Activated CD4-positive, alpha-beta T cell treated with anti-CD3 and anti-CD28 coated beads for 4 hours (primary cell): ENCODE results near the gene TMEM185B.
"Not testable (repeated sequence)": the region's sequence is repeated elsewhere in the genome, so short reads cannot be mapped to it uniquely, and the experiment has no call there.

ENCODE experiments used
- DNase-seq, 2 donors: peaks; one replicate each; pipeline ENCODE4 v3.0.0-alpha.2; 2020

The TMEM185B gene

DNA sequence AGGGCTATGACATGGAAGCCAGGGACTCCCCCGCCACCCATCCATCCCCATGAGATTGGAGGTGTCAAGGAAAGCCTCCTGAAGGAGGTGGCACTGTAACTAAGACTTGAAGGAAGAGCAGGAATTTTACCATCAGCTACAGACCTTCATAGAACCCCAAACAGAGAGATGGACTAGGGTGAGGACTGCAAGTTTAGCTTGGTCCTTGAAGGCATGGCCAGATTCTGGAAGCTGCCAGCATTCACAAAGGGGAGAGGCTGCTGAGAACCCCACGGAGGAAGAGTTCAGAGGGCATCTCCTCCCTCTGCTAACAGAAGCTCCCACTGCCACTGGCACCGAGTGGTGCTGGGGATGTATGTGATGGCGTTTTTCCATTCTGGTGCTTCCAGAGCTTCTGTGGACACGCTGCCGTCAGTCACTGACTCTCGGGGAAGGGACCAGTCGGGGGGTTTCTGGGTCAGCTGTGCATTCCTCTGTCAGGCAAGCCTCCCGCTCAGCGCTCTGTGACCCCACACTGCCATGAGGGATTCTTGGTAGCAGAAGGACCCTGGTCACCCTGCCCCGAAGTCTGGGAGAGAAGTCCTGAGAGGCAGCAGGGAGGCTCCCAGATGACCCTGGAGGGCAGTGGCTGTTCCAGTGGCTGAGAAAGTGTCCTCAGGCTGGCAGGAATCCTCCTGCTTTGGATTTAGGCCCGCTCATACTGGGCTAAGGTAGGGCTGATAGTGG lies 18.1 kb downstream of the TMEM185B start:
- DNase-seq = no peak

DNA sequence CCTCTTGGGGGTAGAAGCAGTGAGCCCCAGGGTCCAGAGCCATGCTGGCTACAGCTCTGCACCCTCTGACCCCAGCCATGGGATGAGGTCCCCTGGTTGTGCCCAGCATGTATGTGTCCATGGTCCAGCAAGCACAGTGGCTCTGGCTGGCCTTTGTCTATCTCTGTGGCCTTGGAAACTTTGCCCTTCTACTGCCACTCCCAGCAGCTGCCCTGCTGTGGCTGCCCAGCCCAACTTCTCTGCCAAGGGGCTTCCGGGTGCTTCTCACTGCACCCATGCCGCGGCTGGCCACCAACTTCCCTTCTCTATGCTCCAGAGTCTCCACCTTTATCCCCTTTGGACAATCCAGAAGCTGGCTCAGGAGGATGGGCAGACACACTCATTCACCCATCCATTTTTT lies 18.8 kb downstream of the TMEM185B start:
- DNase-seq = no peak

DNA sequence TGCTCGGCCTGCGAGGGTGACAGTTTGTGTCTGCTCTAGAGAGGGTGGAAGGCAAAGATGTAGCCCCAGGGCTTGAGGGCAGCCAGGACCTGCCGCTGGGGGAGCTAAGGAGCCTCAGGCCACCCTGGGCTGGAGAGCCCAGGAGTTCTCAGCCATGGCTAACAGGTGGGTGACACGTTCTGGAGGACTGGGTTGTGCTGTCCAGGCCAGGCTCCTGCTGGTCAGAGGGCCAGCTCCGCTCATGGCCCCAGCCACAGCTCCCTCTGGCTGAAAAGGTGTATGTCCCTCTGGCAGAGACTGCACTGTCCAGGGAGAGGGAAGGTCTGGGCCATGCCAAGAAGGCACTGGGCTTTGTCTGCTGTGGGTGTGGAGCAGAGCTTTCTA lies 19.2 kb downstream of the TMEM185B start:
- no peak for DNase-seq

DNA sequence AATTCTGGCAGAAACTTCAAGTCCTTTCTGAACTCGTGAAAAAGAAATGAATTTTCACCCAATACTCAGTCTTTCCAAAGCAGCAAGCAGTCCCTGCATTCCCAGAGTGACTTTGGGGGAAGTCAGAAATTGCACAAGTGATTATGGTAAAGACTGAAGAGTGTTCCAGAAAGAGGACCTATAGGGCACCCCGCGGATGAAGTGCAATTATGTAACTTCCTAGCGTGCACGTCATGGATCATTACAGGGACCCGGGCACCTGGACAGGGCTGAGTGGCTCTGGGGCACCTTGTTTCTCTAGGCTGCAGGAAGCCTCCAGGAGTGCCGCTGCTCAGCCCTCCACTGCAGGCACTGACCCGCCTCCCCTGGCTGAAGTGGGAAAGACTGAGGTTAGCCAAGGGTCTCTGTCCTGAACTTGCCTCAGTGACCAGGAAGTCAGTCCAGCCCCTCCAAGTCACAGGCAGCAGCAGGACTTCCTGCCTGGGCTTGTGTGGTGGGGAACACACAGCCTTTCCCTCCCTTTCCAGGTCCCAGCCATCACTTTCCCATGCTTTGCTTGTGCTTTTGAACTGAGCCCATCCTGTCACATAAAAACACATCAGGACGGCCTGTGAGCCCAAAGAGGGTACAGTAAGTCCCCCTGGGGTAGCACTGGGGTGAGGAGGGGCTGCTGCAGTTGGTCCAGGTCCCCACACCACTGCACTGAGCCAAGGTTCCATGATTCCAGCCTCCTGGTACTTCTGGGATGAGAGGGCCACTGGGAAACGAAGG lies 19.8 kb downstream of the TMEM185B start:
- DNase-seq = no peak

DNA sequence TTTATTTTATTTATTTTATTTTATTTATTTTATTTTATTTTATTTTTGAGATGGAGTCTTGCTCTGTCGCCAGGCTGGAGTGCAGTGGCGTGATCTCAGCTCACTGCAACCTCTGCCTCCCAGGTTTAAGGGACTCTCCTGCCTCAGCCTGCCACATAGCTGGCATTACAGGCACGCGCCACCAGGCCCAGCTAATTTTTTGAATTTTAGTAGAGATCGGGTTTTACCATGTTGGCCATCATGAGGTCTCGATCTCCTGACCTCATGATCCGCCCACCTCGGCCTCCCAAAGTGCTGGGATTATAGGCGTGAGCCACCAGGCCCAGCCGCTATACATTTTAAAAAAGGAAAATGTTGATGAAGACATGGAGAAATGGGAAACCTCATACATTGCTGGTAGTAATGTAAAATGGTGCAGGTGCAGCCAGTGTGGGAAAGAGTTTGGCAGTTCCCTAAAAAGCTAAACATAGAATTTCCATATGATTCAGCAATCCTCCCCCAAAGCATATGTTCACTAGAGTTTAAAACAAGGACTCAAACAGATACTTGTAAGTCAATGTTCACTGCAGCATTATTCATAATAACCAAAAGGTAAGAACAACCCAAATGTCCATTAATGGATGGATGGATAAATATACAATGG lies 23.3 kb downstream of the TMEM185B start:
- not testable (repeated sequence) for DNase-seq

DNA sequence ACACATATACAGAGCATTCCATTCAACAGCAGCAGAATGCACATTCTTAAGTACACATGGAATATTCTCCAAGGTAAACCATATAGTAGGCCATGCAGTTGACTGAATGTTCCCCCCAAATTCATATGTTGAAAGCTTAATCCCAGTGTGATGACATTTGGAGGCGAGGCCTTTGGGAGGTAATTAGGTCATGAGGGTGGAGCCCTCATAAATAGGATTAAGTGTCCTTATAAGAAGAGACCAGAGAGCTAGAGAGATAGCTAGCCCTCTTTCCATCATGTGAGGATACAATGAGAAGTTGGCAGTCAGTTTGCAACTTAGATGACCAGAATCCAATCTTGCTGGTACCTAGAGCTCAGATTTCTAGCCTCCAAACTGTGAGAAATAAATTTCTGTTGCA lies 27.6 kb downstream of the TMEM185B start:
- no peak for DNase-seq

DNA sequence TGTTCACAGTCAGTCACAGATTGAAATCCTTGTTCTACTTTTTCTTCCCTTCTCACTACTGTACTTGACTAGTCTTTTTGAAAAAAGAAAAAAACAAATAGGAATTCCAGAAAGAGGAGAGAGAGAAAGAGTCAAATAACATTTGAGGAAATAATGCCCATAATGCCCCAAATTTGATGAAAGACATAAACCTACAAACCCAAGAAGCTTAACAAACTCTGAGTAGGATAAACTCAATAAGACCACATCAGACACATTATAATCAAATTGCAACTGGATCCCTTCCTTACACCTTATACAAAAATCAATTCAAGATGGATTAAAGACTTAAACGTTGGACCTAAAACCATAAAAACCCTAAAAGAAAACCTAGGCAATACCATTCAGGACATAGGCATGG lies 30.9 kb downstream of the TMEM185B start:
- no peak for DNase-seq

DNA sequence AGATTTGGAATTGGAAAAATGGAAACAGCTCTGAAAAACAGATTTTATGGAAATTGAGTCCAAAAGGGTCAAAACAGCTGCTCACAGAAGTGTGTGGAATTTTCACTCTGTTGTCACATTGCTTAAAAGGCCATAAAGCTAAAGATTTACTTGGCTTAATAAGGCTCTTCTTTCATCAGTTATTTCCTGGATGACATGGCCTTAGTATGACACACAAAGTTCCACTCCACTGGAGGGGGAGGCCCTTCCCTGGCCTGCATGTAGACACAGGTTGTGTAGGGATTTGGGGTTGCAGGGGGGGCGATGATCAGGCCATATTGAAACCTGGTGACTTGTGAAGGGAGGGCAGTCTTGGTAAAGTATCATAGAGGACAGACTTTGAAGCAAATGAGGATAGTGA lies 34.0 kb downstream of the TMEM185B start:
- DNase-seq = no peak

DNA sequence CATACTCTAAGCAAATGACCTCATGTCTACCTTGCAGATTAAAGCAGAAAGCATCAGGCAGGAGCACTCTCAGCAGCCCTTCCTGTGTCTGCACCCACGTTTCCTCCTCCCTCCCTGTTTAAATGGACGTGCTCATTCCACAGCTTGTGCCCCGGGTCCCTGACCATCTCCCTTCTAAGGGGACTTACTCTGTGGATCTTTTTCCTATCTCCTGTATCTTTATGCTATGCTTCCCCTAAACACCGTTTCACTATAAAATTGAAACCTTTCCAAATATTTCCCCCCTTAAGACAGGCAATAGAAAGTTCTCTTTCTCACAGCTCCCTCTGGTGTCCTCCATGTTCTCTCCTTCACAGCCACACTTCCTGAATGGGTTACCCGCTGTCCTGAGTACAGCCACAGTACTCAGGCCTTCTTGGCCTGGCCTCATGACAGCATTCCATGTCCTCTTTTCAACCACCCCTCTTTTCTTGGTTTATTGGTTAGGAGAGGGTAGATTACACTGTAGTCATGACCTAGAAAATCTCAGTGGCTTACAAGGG lies 41.1 kb downstream of the TMEM185B start:
- DNase-seq = no peak

DNA sequence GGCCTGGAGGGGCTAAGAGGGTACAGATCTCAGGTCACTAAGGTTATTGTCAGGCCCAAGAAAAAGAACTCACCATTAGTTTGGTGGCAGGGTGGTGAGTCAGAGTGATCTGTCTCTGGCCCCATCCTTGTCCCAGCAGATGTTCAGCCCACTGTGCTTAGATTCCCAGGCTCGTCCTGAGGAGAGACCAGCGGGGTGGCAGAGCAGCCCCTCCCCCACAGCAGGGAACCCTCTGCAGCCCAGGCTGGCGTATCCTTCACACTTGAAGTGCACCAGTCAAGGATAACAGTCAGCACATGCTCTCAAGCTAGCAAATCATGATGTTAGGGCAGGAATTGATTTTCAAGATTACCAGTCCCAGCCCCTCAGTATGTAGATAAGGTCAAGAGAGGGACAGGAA lies 43.1 kb downstream of the TMEM185B start:
- DNase-seq = no peak

DNA sequence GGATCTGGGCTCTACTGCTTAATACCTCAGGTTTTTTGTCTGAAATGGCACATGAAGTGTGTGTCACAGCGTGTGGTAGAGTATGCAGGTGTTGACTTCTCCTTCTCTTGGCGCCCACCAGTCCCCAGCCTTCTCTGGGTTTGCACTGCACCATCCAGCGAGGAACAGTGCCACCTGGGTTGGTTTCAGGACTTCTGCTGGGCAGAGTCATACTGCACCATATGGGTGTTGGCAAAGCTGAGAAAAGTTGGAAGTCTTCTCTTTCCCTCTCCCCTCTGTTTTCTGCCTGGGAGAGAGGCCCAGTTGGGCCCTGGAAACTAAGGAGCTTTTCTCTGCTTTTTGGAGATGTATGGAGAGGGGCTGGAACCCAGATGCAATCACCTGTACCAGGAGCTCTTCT lies 43.8 kb downstream of the TMEM185B start:
- DNase-seq = no peak

DNA sequence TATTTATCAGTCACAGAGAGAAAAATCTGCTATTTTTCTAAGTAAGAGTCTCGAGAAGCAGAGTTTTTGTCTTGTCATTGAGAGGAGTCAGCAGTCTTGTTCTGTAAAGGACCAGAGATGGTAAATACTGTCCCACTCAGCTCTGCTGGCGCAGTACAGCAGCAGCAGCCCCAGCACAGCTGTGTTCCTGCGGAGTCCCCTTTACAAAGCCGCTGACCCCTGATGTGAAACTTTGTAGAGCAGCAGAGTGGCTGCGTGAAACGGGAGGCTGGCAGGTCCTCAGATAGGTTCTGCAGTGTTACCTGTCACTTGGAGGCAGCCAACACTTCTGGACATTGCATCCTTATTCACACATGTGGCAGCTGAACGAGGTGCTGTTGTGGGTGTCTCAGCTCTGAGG lies 45.2 kb downstream of the TMEM185B start:
- no peak for DNase-seq

DNA sequence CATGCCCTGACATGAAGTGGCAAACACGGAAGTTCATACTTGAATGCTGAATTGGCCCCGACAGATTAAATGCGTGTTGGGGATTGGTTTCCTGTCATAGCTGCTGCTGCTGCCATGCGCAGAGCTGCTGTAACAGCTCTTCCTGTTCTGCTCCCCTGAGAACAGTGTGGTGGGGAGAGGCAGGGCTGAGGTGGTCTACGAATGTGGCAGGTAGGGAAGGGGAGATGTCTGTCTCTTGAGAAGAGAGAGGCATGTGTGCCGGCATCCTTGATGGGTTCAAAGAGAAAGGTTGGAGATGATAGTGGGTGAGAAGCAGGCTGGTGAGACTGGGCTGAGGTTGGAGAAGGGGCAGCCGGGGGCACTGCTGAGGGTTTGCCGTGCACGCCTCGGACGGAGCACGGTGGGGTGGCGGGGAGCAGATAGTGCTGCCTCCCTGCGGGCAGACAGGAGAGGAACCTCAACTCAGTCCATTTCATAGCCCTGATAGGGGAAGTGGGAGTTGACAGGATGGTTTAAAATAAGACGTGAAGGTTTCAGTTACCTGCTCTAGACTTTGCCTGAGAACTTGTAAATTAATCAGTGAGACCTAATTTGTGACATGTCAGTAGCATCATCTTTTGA lies 46.1 kb downstream of the TMEM185B start:
- DNase-seq = peak; percentile 75 to 80

DNA sequence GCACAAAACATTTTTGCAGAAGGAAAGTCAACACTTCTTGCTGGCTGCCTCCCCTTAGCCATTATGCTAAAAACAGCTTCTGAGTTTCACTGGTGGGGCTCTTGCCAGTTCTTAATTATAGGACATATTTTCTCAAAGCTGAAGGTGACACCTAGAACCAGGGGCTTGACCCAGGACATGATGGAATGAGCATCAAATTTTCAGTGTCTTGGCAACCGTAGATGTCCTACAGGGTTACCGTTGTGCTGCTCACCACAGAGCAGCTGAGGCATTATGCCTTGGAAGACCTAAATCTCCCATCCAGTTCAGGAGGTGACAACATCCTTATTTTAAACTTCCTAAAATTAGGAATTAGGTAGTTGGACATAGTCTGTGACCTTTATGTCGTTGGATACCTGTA lies 46.7 kb downstream of the TMEM185B start:
- no peak for DNase-seq

DNA sequence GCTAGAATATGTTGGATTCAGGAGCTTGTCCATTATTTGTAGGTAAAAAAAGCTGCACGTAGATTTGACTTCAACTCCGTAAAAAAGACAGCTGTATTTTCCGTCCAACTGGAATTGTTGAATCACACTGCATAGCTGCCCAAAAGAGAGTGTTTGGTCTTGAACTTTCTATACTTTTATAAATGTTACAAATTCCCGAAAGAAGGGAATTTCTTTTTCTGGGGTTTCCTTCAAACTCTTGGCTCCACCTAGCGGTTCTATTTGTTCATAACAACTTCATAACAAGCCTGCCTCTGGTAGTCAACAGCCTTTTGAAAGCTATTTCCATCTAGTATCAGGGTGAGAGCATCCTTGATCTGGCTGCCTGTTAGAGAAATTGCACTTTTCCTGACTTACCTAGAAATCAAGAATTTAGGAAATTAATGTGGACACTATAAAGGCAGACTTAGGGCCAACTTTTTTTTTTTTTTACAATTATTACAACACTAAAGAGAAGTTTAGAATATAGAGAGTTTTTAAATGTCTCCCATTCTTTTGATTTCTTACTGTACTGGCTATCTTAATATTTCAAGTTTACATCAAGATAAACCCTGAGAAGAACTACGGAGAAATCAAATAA lies 48.1 kb downstream of the TMEM185B start:
- peak in 1 of 2 donors; percentile 33 for DNase-seq
